Measurements from ENCODE around the gene GAS5.
A peak's percentile ranks its signal among the peaks of the same experiment; 100 is the strongest.
"Not testable (repeated sequence)": the region's sequence is repeated elsewhere in the genome, so short reads cannot be mapped to it uniquely, and the experiment has no call there.

The GAS5 gene

GRCh38 chr1:173869021-173869359, 1.2 kb upstream of the GAS5 start:
- no peak for DNase-seq (ENCODE audit: low read depth)

DNA sequence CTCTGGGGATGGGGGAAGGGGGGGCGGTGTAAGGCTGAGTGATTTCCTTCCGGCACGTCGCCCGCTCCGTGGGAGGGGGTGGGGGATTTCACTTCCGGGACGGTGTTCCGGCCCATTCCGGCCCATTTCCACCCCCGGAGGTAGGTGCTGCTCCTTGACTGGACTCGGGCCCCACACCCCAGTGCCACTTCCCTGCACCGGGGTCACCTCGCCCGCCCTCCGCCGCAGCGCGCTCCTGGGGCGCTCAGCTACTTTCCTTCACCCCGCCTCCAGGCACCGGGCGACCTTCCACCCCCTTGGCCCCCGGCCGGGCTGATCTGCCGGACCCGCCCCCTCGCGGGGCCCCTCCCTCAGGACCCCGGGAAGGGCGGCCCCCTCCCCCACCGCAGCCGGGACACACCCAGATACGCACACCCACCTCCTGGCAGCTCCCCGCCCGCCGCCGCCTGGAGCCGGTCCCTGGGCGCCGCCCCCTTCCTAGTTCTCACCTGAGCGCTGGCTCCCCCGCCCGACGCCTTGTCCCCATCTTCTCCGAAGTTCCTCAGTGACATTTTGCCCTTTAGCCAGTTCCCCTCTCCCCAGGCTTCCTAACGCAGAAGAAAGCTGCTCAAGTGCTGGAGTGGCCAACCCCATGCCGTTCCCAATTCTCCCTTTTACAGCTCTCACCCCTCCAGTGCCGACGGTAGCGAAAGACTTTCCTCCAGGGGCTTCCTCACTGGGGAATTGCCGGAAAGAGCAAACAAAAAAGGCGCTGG, 654 bp upstream of the GAS5 start, which contains the start of gene ZBTB37:
TSS of gene ZBTB37 (plus strand) at position 115 of the 755 bp plus-strand sequence. CDS start 1,846 bp downstream, outside the sequence.
- DNase-seq (ENCODE audit: low read depth) = no peak

DNA sequence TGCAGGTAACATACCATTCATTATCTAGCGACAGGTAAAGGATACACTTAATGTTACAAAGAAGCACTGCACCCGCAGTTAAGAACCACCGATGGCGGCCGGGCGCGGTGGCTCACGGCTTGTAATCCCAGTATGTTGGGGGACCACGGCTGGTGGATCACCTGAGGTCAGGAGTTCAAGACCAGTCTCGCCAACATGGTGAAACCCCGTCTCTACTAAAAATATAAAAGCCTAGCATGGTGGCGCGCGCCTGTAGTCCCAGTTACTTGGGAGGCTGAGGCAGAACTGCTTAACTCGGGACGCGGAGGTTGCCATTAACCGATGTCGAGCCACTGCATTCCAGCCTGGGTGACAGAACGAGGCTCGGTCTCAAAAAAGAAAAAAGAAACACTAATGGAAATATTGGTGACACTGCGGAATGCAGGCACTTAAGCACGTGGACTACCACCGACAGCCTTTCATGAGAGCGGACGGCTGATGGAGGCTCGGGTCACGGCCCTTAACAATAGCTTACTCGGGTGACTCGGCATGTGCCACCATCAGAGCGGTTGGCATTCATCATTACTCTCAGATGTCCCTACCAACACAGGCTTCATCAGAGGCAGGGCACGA, 542 bp downstream of the GAS5 start:
- no peak for DNase-seq (ENCODE audit: low read depth)

DNA sequence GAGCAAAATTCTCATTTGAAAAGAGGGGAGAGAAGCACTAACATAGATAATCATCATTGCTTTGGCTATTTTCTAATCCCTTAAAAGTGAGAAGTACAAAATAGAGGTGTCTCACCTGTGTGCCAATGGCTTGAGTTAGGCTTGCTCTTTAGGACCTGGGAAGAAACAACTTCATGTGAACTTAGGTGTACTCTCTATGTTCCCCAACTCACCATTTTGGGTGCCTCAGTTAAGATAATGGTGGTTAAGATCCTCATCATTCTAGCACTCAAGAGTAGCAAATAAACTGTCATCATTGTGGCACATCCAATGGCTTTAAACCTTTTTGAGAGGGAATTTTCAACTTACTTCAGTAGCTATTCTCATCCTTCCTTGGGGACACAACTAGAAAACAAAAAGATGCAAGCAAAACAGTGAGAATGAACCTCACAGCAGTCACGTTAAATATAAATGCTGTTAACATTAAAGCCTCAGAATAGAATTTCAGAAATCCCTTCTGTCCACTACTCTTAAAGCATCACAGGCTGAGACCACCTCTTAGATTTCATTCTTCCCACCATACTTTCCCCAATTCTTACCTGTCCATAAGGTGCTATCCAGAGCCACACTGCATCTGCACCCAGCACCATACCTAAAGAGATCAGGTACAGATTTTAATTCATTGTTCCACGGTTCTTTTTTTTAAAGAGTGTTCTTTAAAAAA, 1.2 kb downstream of the GAS5 start:
- DNase-seq (ENCODE audit: low read depth) = peak; percentile 35

- peak; percentile 30 for DNase-seq (ENCODE audit: low read depth)
Measured at GRCh38 chr1:173865468-173866164, 2.2 kb downstream of the GAS5 start.

DNA sequence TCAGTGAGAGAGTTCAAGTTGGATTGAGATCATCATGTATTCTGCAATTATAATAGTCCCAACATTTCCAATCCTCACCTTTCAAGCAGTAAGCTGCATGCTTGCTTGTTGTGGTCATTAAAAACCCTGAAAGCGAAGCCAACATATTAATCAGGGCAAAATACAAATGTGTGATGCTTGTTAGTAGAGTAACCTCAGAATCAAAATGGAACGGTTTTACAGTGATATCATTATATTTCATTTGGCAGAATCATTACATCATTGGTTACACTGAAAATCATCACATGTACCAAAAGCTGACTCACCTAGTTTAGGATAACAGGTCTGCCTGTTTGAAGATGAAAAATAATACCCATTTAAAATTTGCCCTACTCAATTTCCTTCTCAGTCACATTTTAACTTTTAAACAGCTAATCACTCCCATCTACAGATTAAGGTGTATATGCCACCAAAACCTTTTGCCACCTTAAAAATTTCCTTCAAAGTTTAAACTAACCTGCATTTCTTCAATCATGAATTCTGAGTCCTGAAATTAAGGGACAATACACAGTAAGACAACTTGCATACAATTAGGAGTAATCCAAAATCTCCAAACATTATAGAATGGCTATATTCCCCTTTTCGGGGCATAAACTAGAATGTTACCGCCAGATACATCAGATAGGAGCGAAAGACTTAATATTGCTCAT, 3.5 kb downstream of the GAS5 start:
- peak; percentile 45 for DNase-seq (ENCODE audit: low read depth)

DNA sequence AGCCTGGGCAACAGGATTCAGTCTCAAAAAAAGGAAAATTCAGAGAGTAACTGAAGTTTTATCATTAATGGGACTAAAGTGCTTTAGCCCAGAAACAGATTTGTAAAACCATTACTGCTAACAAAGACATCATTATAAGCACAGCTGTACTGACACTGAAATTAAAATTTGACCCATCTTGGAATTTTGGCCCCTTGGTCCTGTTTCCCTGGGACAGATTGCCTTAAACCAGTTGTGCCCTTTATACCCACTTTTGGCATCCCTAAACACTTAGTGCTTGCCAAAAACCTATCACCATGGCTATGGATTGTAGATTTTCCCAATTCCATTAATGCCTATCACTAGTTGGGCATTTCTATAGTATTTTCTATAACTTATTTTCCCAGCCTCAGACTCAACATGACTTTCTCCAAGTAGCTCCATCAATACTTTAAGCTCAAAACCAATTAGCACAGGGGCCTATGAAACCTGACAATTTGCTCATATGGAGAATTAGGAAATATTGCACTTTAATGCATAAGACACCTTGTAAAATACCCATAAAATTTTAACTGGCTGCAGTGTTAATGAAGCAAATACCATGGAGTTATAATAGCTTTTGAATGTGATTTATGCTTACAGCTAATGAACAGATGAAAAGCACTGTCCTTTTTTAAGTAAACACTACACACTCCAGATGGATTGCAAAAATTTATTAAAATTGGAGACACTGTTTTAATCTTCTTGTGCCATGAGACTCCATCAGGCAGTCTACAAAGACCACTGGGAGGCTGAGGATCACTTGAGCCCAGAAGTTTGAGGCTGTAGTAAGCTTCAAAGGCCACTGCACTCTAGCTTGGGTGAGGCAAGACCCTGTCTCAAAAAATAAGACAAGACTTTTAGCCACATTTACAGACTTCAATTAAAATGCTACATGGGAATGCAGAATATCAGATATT, 4.3 kb downstream of the GAS5 start:
- DNase-seq (ENCODE audit: low read depth) = peak; percentile 34

GRCh38 chr1:173862769-173863223, 5.0 kb downstream of the GAS5 start:
- DNase-seq (ENCODE audit: low read depth) = peak; percentile 63

GRCh38 chr1:173862146-173862768, 5.5 kb downstream of the GAS5 start:
- peak; percentile 60 for DNase-seq (ENCODE audit: low read depth)

GRCh38 chr1:173861731-173862145, 6.1 kb downstream of the GAS5 start:
- peak; percentile 67 for DNase-seq (ENCODE audit: low read depth)

DNA sequence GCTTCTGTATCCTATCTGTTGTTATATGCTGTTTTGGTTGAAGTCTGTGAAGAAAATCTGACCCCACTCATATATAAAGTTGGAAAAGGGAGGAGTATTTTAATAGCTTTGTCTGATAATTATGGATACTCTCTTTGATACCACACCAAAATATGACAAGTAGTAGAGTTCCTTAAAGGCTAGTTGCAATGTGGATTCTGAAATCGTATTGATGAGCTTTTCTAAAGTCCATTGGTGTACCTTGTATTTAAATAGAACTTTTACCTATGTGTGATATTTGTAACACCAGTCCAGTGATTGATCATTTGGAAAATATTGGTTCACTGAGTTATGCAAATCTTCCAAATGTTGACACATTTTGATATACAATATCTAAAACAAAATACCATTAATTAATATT, 7.7 kb downstream of the GAS5 start:
- DNase-seq (ENCODE audit: low read depth) = no peak

- not testable (repeated sequence) for DNase-seq (ENCODE audit: low read depth)
Measured at GRCh38 chr1:173859547-173859946, 8.2 kb downstream of the GAS5 start.

- DNase-seq (ENCODE audit: low read depth) = no peak
Measured at GRCh38 chr1:173857363-173857917, 10.3 kb downstream of the GAS5 start.

DNA sequence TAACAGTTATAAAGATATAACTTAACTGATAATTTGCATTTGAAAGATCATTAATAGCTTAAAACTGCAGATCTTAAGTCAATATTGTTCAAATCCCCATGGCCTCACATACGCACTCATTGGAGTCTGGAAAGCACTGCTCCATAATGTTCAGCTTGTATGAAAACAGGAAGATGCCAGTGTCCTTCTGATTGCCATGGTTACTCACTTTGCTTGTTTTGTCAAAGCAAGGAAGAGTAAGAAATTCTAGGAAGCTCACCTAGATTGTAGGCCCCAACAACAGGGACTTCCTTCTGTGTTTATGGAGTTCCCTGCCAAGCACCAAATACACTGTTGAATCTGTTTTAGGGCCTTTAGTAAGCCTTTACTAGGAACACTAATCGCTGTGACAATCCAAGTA, 10.9 kb downstream of the GAS5 start:
- no peak for DNase-seq (ENCODE audit: low read depth)

GRCh38 chr1:173856014-173856413, 11.8 kb downstream of the GAS5 start:
- no peak for DNase-seq (ENCODE audit: low read depth)

- DNase-seq (ENCODE audit: low read depth) = peak; percentile 86
Measured at GRCh38 chr1:173853074-173853473, 14.7 kb downstream of the GAS5 start.

DNA sequence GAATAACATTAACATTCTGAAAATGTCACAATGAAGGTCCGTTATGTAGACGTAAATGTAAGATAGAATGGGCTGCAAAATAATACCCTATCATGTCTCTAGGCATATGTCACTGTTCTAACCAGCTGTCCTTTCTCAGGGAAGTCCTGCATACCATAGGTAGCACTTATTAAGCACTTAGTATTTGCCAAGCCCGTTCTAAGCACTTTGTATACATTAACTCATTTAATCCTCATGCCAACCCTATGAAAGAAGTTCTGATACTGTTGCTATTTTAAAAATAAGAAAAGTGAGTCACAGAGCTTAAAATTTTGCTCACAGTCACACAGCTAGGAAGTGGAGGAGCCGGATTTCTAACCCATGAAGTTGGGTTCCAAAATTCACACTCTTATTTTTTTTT, 15.7 kb downstream of the GAS5 start:
- DNase-seq (ENCODE audit: low read depth) = no peak

DNA sequence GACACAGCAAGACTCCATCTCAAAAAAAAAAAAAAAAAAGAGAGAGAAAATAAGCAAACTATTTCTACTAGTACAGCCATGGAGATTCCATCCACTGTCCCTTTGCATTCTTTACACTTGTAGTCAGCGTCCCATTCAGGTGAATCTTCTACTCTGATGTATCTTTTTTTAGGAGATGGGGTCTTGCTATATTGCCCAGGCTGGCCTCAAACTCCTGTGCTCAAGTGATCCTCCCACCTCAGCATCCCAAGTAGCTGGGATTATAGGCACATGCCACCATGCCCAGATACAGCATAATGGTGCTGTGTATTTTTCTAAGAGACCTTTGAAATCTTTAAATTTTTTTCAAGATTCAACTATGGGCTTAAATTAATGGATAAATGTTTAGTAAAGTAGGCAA, 35.0 kb downstream of the GAS5 start:
- DNase-seq (ENCODE audit: low read depth) = no peak

DNA sequence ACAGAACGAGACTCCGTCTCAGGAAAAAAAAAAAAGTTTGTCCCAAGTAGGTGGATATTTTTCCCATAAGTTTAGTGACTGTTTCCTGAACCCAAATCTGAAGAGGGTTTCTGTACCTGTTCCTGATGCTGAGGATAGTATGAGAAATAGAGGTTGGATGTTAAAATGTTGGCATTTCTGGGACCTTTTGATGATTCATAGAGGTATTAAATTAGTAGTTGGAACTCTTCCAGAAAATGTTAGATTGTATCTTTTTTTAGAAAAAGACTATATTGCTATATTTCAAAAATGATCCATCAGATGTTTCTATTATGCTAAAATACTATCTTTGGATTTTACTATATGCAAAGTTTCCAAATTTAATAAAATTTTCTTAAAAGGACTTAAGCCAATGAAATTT, 40.2 kb downstream of the GAS5 start:
- DNase-seq (ENCODE audit: low read depth) = peak; percentile 46

Measured in ELR (cell line).